ENCODE data around the gene WNT3. TPM values are rescaled to one million over a fixed set of nuclear protein-coding genes. Genes with fewer than 3 reads are reported as not detected.

WNT3 gene
- total RNA-seq = 0.93 and 2.6 TPM in 2 replicates

GRCh38 chr17:46818316-46818928 lies at the start of gene WNT3:
Gene WNT3, minus strand, starts transcription at chr17:46818692. Its CDS starts 95 bp downstream, at chr17:46818597.

GRCh38 chr17:46851029-46851741 lies 32.7 kb upstream of the WNT3 start, which contains the start of gene WNT9B:
Gene WNT9B, plus strand, starts transcription at chr17:46851583. Its CDS starts 56 bp downstream, at chr17:46851639.

Other genes starting within 250 kb of the WNT3 start
- gene ARL17A, start 239.0 kb downstream of the WNT3 start, total RNA-seq = 8.0 and 17.9 TPM in 2 replicates
- gene NSF, start 228.0 kb downstream of the WNT3 start, total RNA-seq = 48.5 and 66.4 TPM in 2 replicates
- not detected in 2 replicates for gene WNT9B, start 32.9 kb upstream of the WNT3 start, total RNA-seq
- 54.1 and 64.5 TPM in 2 replicates for gene GOSR2, start 104.5 kb upstream of the WNT3 start, total RNA-seq
- not detected in 2 replicates for gene RPRML, start 160.6 kb upstream of the WNT3 start, total RNA-seq